Heart left ventricle (tissue), 16 donors: ENCODE measurements around the gene DPH1. TPM values are rescaled to one million over a fixed set of nuclear protein-coding genes. Genes with fewer than 3 reads are reported as not detected.

Experiments used
- ATAC-seq, 4 donors: fragments of 200-7000 bp; cut with Tn5 transposase; one replicate each; pipeline ENCODE4 v1.9.1; 2020 to 2022; ENCODE audit warnings: moderate library complexity in 4 of 4, mild to moderate bottlenecking in 3 of 4, moderate number of reproducible peaks in 1 of 4
- DNase-seq, 5 donors: peaks; one replicate each; pipeline ENCODE4 v3.0.0-alpha.2; 2020
- H3K27ac ChIP-seq, 12 donors: fragments of 200-600 bp; sonication (generic) in 4 of 12; one replicate each; pipeline versions ENCODE4 v1.5.0 to v1.8.0; 2016 to 2022; ENCODE audit warnings: mild to moderate bottlenecking in 2 of 12
- H3K27me3 ChIP-seq, 9 donors: fragments of 200-600 bp; sonication (generic) in 2 of 9; one replicate each; pipeline versions ENCODE4 v1.5.1 to v1.8.0; 2016 to 2022; ENCODE audit warnings: mild to moderate bottlenecking in 3 of 9
- H3K36me3 ChIP-seq, 9 donors: fragments of 200-600 bp; sonication (generic) in 2 of 9; one replicate each; pipeline versions ENCODE4 v1.5.0 to v1.8.0; 2018 to 2022; ENCODE audit warnings: mild to moderate bottlenecking in 2 of 9
- H3K4me1 ChIP-seq, 12 donors: fragments of 200-600 bp; sonication (generic) in 4 of 12; one replicate each; pipeline versions ENCODE4 v1.5.0 to v1.8.0; 2016 to 2022; ENCODE audit warnings: mild to moderate bottlenecking in 3 of 12
- H3K4me3 ChIP-seq, 12 donors: fragments of 200-600 bp; sonication (generic) in 4 of 12; one replicate each; pipeline versions ENCODE4 v1.5.0 to v1.8.0; 2017 to 2022; ENCODE audit warnings: mild to moderate bottlenecking in 9 of 12, moderate library complexity in 4 of 12
- H3K9me3 ChIP-seq, 12 donors: fragments of 200-600 bp; sonication (generic) in 4 of 12; one replicate each; pipeline versions ENCODE4 v1.5.0 to v1.8.0; 2016 to 2022; ENCODE audit warnings: mild to moderate bottlenecking in 1 of 12
- POLR2A ChIP-seq, 2 donors: fragments of 450-650 bp; IDR thresholded peaks; one replicate each; pipeline ENCODE4 v1.6.1; 2017; ENCODE audit warnings: antibody characterized with exemption in 2 of 2, mild to moderate bottlenecking in 2 of 2, moderate library complexity in 2 of 2
- WGBS, 4 donors: extraction: QIAGEN DNeasy Blood & Tissue Kit in 2 of 4; methylation state at CpG; one replicate each; pipeline versions ENCODE4 v1.1.5 to v1.1.7; 2013 to 2018; 5-methylcytosine and 5-hydroxymethylcytosine counted together
- intact Hi-C, 10 donors: fragments of 100-400 bp; cut with DNase I; formaldehyde crosslinking; loops; one replicate each; pipeline versions ENCODE4 v1.11.1 to v1.14.2; 2022
- polyA plus RNA-seq, 2 donors: library from polyadenylated mRNA; stranded (reverse); fragments of 200-250 nt; gene quantifications; one replicate each; pipeline ENCODE4 v1.2.3, GENCODE V29; 2013
- total RNA-seq, 9 donors: library from RNA; depleted of rRNA in 2 of 9; stranded (reverse); fragments of >200 nt in 2 of 9; fragmentation: NEBNext Ultra II Directional in 3 of 9; extraction: Animal tissue kit (Norgen Biotek cat#: 25700) in 3 of 9; gene quantifications; one replicate each; pipeline versions ENCODE4 v1.1.0 to v1.2.4, GENCODE V29; 2016 to 2023
- TF ChIP-seq, protein P1 (sequence below), 12 donors: fragments of 200-600 bp; sonication (generic) in 4 of 12; IDR thresholded peaks; one replicate each; pipeline versions ENCODE4 v1.5.0 to v1.8.0; 2018 to 2022; ENCODE audit warnings: antibody characterized with exemption in 12 of 12, mild to moderate bottlenecking in 5 of 12
- donor health status: ischemic (EF 13 %, LVEDD 7.1; RV severe dilation, severe dysfunction).
- donor health status: healthy with polysubstance abuse.
- donor health status: DM: no; HTN: yes; CAD: no.
- donor health status: DM: no; HTN: no; CAD: no.
- donor health status: ischemic (EF 25% LVEDD 6.9; RV normal size, moderate dysfunction).
- donor health status: ischemic (EF 25% LVEDD 5.7; RV mildly dilated, moderate dysfunction).
- donor health status: healthy.
- donor health status: DM: yes; HTN: yes; CAD: no.
- donor health status: ischemic (EF 35%, LVEDD 5.7; RV mildly dilated, moderate dysfunction).
- donor health status: nonischemic (EF 11% LVEDD 7.7; RV severe dilation, severe dysfunction).
- donor health status: DM: yes; HTN: yes; CAD: no.
- donor health status: PGD.
- donor health status: ischemic (EF 29% LVEDD 5.4; RV normal size, mild dysfunction).
- donor health status: nonischemic (EF 23%, LVEDD 6.1; RV moderate dilation, normal function).

The DPH1 gene
- total and polyA plus RNA-seq, 11 donors = 14.0 to 38.1 (median 23.4) TPM

DNA sequence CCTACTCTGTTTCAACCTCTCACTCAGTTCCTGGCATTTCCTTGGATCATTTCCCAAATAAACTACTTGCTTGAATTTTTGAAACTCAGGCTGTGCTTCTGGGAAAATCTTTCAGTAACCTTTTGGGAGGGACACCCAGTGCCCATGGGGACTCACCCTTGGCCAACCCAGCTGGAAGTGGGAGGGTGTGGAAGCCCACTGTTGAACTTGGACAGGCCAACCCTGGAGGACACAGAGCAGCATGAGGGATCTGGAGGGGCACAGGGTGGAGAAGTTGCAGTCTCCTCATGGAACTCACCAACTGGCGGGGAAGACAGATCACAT lies 16.0 kb upstream of the DPH1 start:
- no peaks in the 10 kb centered on the region for H3K36me3 ChIP-seq
- intact Hi-C loops = no loop called here
- TF ChIP-seq, protein P1, sequence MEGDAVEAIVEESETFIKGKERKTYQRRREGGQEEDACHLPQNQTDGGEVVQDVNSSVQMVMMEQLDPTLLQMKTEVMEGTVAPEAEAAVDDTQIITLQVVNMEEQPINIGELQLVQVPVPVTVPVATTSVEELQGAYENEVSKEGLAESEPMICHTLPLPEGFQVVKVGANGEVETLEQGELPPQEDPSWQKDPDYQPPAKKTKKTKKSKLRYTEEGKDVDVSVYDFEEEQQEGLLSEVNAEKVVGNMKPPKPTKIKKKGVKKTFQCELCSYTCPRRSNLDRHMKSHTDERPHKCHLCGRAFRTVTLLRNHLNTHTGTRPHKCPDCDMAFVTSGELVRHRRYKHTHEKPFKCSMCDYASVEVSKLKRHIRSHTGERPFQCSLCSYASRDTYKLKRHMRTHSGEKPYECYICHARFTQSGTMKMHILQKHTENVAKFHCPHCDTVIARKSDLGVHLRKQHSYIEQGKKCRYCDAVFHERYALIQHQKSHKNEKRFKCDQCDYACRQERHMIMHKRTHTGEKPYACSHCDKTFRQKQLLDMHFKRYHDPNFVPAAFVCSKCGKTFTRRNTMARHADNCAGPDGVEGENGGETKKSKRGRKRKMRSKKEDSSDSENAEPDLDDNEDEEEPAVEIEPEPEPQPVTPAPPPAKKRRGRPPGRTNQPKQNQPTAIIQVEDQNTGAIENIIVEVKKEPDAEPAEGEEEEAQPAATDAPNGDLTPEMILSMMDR (IDR thresholded peaks at IDR 0.05) = no peak
- TF ChIP-seq POLR2A (IDR thresholded peaks at IDR 0.05) = no peak
- no peak overlapping the region for H3K4me3 ChIP-seq
- no peaks in the 10 kb centered on the region for H3K9me3 ChIP-seq
- H3K27ac ChIP-seq = no peak overlapping the region
- no peak for DNase-seq
- 88 to 91% (median 89%) methylated on average over 1 of the region's 1 CpG for WGBS, 4 donors
- H3K27me3 ChIP-seq = no peaks in the 10 kb centered on the region
- peak in 1 of 4 donors; percentile 48 for ATAC-seq
- H3K4me1 ChIP-seq = peaks cover 0 to 36% (median 6%) of the 10 kb centered on the region in 12 donors

DNA sequence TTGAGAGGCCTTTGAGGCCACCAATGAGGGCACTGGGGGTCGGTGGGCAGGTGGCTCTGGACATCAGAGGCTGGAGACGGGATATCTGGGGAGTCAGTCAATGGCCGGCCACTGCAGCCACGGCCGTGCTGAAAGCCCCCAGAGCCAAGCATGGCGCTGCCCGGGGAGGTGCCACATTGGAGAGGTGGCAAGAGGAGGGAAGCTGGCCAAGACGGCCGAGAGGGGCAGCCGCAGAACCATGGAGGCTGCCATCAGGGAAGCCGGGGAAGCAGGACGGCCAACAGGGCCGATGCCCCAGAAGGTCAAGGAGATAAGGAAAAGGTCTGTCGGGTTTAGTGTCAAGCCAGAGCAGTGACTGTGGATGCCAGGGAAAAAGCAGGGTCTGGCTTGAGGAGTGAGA lies 14.6 kb upstream of the DPH1 start:
- ATAC-seq (no peak), DNase-seq (no peak)
- intact Hi-C loops = no loop called here
- no peak overlapping the region for H3K27ac ChIP-seq
- no peaks in the 10 kb centered on the region for H3K27me3 ChIP-seq
- no peaks in the 10 kb centered on the region for H3K36me3 ChIP-seq
- H3K9me3 ChIP-seq = no peaks in the 10 kb centered on the region
- H3K4me1 ChIP-seq = peaks cover 0 to 36% (median 7%) of the 10 kb centered on the region in 12 donors
- TF ChIP-seq, protein P1 (IDR thresholded peaks at IDR 0.05) = no peak
- TF ChIP-seq POLR2A (IDR thresholded peaks at IDR 0.05) = no peak
- no peak overlapping the region for H3K4me3 ChIP-seq
- 69 to 79% (median 73%) methylated on average over 14 of the region's 14 CpGs for WGBS, 4 donors

DNA sequence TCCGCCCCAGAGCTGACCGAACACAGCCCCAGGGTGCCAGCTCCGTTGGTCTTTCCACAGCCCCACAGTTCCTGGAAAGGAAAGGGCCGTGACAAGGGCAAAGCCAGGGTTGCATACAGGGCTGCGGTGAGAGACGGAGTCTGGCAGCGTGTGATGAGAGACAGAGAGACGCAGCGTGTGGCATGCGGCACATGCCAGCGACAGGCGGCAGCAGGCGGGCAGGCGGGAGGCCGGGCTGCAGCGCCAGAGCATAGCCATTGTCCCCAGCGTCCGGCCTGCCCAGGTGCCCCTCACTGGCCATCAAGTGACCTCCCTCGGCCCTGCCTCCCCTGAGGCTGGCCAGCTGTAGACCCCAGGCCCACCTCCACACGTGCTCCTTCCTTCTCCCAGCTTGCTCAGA lies 13.5 kb upstream of the DPH1 start:
- Histone ChIP-seq H3K27me3 (no peaks in the 10 kb centered on the region), H3K4me1 (peaks cover 0 to 31% (median 7%) of the 10 kb centered on the region in 12 donors), H3K36me3 (no peaks in the 10 kb centered on the region), H3K4me3 (no peak overlapping the region), H3K27ac (no peak overlapping the region), H3K9me3 (no peaks in the 10 kb centered on the region)
- TF ChIP-seq, protein P1 (IDR thresholded peaks at IDR 0.05) = no peak
- TF ChIP-seq POLR2A (IDR thresholded peaks at IDR 0.05) = no peak
- no peak for DNase-seq
- no peak for ATAC-seq
- 90 to 93% (median 91%) methylated on average over 20 of the region's 20 CpGs for whole genome bisulfite sequencing, 4 donors
- intact Hi-C loops = no loop called here

DNA sequence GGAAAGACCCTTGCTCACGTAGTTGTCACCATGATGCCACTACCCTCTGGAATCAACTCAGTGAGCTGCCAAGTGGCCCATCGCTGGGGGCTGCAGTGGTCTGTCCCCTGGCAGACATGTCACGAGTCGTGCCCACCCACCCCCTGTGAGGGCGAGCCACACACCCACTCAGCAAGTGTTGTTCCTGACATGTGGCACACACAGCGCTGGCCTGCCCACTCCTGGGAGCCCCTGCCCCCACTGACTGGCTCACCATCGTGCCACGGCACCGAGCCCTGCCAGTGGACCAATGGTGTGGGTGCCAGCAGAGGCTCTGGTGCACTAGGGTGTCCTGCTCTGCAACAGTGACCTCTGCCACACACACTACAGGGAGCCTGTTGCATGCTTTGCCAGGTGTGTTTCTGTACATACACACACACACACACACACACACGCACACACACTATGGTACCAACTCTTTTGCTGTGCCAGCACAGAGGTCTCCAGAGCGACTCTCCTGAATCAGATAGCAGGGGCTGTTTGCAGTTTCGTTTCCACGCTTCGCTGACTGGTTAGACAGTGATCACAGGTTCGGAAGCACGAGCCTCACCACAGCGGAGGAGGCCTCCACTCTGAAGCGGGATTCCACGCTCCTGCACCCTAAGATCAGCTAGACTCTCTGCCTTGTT lies 12.5 kb upstream of the DPH1 start:
- Histone ChIP-seq H3K27ac (no peak overlapping the region), H3K4me1 (peaks cover 0 to 23% (median 2%) of the 10 kb centered on the region in 12 donors), H3K36me3 (no peaks in the 10 kb centered on the region), H3K9me3 (no peaks in the 10 kb centered on the region), H3K27me3 (no peaks in the 10 kb centered on the region), H3K4me3 (no peak overlapping the region)
- no peak for DNase-seq
- 80 to 93% (median 90%) methylated on average over 14 to 19 of the region's 19 CpGs for WGBS, 4 donors
- ATAC-seq = no peak
- intact Hi-C loops = no loop called here
- TF ChIP-seq, protein P1 (IDR thresholded peaks at IDR 0.05) = no peak
- no peak for TF ChIP-seq POLR2A (IDR thresholded peaks at IDR 0.05)
